Fibroblast of skin of back (primary cell): ENCODE data around the gene SLC13A2.
"Not testable (repeated sequence)": the region's sequence is repeated elsewhere in the genome, so short reads cannot be mapped to it uniquely, and the experiment has no call there.

Experiments used
- DNase-seq: peaks from one replicate; pipeline ENCODE4 v3.0.0-alpha.2; 2013

SLC13A2 gene

DNA sequence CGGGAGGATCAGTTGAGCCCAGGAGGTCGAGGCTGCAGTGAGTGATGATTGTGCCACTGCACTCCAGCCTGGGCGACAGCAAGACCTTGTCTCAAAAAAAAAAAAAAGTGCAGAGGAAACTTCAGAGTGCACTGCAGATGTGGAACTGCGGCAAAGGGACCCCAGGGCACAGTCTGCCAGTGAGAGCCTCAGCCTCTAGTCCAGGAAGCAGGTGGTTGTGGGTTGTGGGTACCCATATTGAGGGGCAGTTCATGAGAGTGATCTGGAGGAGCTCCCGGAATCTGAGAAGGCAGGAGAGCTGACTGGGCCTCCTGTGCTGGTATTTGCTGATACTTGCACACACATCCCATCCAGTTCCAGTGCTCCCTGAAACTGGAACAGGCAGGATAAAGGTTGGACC is 45.8 kb downstream of the SLC13A2 start:
- no peak for DNase-seq

DNA sequence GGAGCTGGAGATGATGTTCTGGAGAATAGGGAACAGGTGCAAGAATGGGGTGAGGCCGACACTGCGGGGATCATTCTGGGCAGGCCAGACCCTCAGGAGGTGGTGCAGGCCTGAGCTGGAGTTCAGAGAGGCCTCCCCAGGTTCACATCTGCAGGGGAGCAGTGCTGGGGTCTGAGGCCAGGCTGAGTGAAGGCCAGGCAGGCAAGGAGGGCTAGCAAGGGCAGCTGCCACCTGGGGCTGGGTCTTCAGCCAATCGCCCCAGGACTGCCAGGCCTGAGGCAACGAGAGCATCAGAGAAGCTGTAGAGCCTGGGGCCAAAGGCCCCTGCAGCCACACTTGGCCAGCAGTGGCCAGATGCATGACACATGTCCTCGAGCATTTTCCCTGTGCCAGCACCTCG is 47.2 kb downstream of the SLC13A2 start:
- DNase-seq = no peak

DNA sequence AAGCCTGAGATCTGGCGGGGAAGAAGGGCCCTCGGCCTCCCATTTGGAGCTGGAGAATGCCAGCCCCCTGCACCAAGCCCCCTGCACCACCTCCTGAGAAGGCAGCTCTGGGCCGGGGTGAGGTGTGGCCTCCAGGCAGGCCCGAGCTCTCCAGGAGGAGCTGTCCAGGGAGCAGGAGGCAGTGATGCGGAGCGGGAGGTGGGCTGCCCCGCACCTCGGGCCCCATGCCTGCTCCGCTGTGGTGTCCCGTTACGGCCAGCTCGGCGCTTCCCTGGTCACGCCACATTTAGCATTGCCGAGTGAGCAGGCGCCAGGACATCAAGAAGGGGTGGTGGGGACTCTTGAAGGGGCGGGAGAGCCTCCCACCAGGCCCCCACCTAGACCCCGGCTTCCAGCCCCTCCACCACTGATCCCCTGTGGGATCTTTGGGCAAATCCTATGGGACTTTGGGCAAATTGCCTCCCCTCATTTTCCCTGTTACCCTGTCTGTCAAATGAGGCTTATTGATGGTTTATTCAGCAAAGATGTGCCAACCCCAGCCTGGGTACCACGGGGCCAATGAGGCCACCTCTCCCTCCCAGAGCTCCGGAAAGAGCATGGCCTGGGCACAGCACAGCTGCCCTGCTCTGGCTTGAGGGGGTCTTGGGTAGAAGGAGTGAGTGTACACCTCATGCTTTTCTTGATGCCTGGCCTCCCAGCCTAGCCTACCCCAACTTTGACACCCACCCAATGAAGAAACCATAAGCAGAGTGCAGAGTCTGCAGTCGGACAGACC is 48.1 kb downstream of the SLC13A2 start:
- DNase-seq = no peak

DNA sequence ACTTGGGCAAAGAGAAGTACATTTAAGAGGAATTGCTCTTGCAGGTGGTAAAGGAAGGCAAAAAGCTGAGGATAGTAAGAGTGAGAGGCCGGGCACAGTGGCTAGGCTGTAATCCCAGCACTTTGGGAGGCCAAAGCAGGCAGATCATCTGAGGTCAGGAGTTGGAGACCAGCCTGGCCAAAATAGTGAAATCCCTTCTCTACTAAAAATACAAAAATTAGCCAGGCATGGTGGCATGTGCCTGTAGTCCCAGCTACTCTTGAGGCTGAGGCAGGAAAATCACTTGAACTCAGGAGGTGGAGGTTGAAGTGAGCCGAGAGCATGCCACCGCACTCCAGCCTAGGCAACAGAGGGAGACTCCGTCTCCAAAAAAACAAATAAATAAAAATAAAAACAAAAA is 48.8 kb downstream of the SLC13A2 start:
- not testable (repeated sequence) for DNase-seq

DNA sequence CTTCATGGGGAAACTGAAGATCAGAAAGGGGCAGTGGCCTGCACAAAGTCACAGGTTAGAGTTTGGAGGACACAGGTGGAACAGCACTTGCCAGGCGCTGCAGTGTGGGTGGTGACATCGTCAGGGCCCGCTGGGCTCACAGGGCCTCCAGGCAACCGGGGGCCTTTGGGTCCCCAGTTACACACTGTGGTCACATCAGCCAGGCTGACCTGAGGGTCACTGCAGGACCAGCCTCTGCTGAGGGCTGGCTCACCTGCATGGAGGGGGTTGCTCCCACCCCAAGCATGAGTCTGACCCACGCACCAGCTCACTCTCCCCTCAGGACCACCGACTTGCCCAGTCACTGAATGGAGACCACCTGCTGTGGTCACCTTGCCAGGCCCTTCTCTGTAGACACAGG is 49.7 kb downstream of the SLC13A2 start:
- DNase-seq = no peak

DNA sequence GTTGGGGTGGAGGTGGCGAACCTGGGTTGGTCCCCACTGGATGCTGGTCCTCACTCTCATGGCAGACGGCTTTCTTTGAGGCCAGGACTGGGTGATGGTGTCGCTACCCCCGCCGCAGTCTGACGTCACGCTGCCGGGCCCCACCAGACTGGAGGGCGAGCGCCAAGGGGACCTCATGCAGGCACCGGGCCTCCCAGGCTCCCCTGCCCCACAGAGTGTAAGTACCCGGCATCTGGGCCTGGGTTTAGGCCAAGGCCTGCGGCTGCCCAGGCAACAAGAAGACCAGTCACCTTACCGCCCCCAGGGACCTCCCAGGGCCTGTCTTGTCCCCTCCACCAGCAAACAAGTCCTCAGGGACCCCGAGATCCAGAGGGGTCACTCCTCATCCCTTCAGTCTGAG is 50.4 kb downstream of the SLC13A2 start:
- no peak for DNase-seq

DNA sequence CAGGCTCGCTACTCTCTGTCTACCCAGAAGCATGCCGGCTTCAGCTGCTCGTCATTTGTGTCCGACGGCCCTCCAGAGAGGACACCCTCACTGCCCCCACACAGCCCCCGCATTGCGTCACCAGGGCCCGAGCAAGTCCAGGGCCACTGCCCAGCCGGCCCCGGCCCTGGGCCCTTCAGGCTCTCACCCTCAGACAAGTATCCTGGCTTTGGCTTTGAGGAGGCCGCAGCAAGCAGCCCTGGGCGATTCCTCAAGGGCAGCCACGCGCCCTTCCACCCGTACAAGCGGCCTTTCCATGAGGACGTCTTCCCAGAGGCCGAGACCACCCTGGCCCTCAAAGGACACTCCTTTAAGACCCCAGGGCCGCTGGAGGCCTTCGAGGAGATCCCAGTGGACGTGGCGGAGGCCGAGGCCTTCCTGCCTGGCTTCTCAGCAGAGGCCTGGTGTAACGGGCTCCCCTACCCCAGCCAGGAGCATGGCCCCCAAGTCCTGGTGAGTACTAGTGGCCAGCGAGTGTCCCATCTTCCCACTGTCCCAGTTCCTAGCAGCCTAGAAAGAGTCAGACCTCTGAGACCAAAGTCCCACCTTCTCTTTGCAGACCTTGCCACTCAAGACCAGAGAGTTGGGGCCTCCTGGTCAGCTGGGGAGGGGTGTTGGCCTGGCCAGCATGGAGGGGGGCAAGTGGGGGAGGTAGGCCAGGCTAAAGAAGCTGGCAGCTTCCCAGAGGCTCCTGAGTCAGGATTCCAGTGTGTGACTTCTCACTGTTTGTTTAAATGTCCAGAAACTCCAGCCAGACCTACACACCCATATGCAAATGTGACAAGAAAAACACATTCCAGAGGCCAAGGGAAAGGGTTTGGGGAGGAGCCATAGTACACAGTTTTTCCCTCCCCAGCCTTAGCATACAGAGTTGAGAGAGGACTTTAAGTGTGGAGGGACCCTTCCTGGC is 51.3 kb downstream of the SLC13A2 start:
- DNase-seq = peak; percentile 88

DNA sequence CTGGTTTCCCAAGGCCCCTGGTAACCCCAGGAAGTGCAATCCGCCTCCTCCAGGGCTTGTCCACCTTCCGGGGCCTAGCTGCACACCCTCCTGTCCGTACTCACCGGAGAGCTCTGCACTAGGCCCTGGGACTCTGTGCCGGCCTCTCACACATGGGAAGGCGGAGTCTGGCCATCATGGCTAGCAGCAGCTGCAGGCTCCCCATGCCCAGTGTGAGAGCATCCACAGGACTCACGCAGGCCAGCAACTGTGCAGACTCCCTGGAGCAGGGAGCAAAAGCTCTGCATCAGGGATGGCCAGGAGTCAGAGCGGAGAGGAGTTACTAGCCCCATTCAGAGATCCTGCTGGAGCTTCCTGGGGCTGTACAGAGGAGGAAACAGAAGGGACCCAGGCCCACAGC is 52.9 kb downstream of the SLC13A2 start:
- no peak for DNase-seq

DNA sequence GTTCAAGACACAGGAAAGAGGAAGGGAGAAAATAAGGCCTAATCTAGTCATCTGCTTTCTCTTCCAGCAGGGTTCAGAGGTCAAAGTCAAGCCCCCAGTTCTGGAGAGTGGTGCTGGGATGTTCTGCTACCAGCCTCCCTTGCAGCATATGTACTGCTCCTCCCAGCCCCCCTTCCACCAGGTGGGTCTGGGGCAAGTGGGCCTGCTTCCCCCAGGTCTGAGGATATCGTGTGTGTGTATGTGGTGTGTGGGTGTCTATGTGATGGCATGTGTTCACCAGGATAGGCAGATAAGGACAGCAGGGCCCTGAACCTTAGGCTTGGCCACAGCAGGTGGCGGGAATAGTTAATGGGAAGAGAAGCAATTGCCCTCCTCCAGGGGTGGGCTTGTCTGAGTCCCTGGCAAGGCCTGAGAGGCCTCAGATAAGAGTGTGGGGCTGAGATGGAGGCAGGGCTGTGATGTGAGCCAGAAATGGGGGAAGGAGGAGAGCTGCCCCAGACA is 53.8 kb downstream of the SLC13A2 start:
- no peak for DNase-seq

DNA sequence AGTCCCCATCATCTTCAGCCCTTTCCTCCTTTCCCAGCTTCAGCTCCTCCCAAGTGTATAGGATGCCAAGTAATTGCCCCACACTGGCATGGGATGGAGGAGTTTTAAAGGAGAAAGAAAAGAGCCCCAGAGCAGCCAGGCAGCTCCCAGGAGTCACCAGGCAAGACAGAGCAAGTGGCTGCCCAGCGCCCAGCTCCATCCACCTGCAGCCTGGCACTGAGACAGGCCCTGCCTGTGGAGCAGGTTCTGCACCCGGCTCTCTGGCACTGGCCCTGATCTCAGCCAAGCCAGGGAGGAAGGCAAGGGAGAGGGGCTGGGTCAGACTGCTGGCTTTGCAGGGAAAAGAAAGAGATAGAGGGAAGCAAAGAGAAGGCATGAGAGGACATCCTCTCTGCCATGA is 54.4 kb downstream of the SLC13A2 start:
- no peak for DNase-seq

DNA sequence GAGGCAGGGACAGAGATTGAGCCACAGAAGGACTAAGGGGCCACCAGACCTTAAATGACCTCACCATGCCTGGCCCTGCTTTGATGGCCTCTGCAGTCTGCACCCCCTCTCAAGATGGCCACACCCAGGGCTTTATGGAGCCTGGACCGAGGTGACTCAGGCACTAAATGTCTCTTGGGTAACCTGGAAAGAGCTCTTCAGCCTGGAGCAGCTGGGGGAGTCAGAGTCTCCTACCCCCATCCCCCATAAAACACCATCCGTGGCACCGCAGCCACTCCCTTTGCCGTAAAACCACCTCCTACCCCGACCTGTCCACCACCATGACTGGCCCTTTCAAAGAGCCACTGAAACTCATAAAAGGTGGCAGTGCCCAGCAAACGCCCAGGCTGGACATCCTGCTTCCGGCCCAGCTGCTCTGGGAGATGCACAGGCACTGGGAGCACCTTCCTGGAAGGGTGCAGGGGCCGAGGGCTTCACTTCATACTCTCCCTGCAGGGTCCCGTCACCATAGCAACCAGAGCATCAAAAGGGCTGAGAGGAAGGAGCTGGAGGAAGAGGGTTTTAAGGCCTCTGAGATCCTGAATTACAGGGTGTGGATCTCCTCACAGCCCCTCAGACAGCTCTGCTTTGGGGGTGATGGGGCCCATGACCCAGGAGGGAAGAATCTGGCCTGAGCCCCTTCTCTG is 55.0 kb downstream of the SLC13A2 start:
- DNase-seq = peak; percentile 31

DNA sequence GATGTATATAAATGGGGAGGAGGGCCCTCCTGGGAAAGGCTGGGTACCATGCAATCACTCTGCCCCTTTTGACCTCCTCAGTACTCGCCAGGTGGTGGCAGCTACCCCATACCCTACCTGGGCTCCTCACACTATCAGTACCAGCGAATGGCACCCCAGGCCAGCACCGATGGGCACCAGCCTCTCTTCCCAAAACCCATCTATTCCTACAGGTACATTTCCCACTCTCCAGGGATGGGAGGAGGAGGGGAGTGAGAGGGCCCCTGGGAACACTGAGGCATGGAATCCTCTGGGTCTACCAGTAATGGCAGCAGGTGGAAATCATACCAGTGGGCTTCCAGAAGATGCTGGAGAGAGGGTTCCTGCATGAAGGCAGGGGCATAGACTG is 55.6 kb downstream of the SLC13A2 start:
- no peak for DNase-seq

DNA sequence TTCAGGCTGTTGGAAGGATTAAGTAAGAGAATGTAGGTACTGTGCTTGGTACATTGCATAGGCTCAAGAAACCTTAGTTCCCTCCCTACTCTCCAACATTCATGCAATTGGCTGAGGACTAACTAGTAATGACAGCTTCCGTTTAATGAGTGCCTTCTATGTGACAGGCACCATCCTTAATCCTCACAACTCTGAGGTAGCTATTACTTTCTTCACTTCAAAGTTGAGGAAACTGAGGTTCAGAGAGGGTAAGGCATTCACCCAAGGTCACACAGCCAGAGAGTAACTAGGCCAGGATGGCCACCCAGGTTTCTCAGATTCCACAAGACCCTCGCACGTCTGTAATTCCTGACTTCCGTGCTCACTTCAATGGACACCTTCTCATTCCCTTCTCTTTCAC is 56.8 kb downstream of the SLC13A2 start:
- no peak for DNase-seq

DNA sequence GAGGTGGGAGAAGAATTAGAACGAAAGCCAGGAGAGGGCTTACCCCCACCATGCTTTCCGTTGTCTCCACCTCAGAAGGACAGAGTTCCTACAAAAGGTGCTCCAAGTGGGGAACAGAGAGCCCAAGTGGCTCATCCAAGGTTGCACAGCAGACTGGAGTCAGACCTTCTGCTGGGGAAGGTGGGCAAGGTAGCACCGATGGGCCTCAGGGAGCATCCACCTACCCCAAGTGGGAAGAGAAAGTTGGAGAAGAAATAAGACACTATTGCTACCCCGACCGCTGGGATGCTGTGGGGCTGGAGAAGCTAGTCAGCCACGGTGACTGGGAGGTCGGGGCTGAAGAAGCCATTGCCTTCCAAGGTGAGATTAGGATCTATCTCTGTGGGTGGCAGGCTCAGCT is 57.5 kb downstream of the SLC13A2 start:
- DNase-seq = no peak

DNA sequence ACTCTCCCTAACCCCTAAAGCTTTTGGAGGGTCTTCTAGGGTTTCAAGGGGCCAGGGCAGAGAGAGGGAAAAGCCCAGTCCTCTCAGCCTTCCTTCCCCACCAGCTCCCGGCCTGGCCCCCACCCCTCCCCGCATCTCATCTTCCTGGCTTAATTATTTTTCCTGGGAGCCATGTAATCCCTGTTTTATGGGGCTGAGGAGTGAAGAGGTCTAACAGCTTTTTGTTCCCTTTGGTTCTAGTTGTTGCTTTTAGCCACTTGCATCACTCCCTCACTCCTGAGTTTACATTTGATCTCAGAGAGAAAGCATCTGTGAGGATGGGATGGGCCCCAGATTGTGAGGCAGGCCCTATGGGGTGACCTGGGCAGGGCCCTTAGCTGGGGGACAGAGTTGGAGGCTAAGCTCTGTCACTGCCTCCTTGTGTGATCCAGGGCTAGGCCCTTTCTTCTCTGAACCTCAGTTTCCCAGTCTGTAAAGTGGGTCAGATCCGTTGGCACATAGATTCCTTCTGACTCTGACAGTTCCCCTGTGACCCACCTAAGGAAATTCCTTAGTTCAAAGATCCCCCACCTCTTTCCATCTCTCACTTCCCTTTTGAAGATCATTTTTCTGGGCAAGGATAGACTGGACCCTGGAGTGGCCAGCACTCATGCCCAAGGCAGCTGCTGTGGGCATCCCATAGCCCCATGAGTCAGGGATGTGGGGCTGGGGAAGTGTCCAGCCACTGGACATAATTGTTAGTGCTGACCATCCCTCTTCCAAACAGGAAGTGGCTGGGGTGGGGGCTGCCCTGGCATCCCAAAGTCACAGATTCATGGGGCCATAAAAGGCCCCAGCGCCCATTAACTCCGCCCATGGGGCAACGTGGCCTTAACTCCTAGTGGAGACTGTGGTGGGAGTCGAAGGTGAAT is 58.9 kb downstream of the SLC13A2 start:
- DNase-seq = no peak

DNA sequence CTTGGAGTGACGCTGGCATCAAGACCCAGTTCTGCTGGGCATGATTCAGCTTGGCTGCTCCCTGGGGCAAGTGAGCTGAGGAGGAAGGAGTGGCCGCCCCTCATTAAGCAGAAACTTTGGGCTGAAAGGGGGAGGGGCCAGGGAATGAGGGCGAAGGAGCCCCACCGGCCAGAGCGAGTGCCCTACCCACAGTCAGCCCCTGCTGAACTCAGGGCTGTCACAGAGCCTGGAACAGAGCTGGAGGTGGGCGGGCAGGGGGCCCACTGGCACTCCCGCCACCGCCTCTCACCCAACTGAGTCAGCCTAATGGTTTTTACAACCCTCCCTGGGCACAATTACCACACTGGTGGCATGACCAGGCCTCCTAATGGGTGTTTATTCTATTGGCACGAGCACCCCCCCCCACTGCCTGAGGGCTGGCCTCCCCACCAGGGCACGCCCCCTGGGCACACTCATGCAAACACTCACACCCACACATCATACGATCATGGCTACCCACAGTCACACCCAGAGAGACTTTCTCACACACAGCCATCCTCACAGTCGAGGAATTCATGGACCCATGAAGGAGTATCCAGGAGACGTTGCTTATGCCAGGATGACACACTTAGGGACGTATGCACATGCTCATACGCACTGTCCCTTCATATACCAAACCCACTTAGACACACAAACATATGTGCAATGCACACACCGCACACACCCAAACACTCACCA is 59.8 kb downstream of the SLC13A2 start:
- no peak for DNase-seq

DNA sequence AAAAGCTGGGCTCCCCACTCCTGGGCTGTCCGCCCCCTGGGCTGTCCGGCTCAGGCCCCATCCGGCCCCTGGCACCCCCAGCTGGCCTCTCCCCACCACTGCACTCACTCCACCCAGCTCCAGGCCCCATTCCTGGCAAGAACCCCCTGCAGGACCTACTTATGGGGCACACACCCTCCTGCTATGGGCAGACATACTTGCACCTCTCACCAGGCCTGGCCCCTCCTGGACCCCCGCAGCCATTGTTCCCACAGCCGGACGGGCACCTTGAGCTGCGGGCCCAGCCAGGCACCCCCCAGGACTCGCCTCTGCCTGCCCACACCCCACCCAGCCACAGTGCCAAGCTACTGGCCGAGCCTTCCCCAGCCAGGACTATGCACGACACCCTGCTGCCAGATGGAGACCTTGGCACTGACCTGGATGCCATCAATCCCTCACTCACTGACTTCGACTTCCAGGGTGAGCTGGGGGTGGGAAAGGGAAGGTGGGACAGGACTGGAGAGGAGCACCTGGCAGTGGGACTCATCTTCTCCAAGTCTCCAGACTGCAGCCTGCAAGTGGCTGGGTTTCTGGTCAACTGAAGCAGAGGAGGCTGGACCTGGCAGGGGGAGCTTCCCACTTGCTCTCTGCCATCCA is 61.4 kb downstream of the SLC13A2 start:
- no peak for DNase-seq

DNA sequence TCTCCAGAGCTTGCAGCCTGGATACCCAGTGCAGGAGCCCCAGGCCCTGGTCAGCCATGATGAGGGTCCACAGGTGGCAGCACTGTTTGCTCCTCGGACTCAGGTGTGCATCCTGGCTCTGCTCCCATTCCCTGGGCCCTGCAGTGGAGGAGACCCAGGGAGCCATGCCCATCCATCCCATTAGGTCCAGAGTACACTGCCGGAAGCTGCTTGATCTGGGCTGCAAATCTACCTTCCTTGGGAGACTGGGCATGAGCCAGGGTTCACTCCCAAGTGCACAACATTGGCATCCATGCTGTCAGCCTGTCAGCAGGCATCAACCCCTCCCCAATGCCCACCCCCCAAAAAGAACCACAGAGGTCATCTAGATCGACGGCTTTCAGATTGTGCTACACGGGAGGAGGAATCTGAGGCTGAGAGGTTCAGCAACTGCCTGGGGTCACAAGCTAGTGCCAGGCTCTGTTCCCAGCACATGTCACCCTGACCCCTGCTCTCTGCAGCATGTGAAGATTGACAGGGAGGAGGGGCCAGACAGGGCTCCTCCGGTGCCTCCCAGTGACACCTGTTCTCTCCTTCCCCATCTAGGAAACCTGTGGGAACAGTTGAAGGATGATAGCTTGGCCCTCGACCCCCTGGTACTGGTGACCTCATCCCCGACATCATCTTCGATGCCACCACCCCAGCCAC is 63.2 kb downstream of the SLC13A2 start:
- DNase-seq = no peak

DNA sequence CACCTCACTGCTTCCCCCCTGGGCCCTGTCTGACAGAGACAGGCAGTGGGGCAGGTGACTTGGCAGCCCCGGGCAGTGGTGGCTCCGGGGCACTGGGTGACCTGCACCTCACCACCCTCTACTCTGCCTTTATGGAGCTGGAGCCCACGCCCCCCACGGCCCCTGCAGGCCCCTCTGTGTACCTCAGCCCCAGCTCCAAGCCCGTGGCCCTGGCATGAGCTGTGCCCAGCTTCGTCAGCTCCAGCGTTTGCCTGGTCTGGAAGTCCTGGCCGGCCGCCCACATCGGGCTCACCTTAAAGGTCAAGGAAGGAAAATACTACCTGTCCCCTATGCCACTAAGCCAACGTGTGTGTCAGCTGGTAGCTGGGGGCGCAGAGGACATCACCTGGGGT is 63.8 kb downstream of the SLC13A2 start:
- DNase-seq = no peak

DNA sequence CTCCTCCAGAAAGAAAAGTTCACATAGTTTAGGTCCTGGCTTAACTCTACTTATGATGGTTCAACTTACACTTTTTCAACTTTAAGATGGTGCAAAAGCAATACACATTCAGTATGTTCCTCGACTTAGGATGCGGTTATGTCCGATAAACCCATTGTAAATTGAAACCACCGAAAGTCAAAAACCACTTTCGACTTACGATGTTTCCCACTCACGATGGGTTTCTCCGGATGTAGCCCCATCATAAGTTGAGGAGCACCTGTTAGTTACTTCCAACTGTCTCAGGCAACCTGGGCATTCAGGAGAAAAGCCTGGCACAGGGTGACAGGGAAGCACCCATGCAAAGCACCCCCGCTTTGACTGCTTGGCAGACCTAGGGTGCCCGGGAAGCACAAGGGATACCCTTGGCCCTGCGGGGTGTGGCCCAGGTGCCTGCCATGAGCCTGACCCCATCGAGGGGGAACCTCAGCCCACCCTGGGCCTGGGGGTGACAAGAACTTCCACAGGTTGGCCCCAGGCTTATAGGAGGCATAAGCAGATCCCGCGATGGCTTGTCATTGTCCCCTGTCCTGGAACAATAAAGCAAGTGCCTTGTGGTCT is 65.0 kb downstream of the SLC13A2 start:
- DNase-seq = no peak
